ENCODE data around the gene SEMA6A. TPM values are rescaled to one million over a fixed set of nuclear protein-coding genes. Genes with fewer than 3 reads are reported as not detected.
A peak's percentile ranks its signal among the peaks of the same experiment; 100 is the strongest.

The SEMA6A gene
- total and polyA plus RNA-seq, 10 donors, result 0.88 to 78.6 (median 30.4) TPM

DNA sequence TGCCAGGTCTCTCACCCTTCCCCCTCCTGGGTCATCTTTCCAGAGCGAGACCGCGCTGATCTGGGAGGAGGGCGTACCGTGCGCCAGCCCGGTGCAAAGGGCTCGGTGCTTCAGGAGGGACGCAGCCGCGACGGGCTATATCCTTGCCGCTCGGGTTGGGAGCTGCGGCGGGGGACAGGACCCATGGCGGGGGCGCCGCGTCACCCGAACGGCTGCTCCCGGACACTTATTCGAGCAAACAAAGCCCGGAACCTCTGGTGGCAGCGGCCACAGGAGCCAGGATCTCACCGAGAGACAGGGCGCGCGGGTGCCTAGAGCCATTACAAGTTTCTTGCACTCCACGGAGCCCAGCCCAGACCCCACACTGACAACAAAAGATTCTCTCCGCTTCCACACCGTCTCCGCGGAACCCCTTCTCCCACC, 1.3 kb downstream of the SEMA6A start:
- H3K36me3 ChIP-seq, result no peaks in the 10 kb centered on the region
- intact Hi-C loops (cut with DNase I; ENCODE audit: low total_unique reads), result no loop called here
- TF ChIP-seq POLR2AphosphoS5 (IDR thresholded peaks at IDR 0.05), result no peak
- TF ChIP-seq, protein P1, sequence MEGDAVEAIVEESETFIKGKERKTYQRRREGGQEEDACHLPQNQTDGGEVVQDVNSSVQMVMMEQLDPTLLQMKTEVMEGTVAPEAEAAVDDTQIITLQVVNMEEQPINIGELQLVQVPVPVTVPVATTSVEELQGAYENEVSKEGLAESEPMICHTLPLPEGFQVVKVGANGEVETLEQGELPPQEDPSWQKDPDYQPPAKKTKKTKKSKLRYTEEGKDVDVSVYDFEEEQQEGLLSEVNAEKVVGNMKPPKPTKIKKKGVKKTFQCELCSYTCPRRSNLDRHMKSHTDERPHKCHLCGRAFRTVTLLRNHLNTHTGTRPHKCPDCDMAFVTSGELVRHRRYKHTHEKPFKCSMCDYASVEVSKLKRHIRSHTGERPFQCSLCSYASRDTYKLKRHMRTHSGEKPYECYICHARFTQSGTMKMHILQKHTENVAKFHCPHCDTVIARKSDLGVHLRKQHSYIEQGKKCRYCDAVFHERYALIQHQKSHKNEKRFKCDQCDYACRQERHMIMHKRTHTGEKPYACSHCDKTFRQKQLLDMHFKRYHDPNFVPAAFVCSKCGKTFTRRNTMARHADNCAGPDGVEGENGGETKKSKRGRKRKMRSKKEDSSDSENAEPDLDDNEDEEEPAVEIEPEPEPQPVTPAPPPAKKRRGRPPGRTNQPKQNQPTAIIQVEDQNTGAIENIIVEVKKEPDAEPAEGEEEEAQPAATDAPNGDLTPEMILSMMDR (IDR thresholded peaks at IDR 0.05 in 8 of 11, conservative IDR thresholded peaks at IDR 0.05 in 3 of 11), result no peak
- TF ChIP-seq POLR2A (IDR thresholded peaks at IDR 0.05), result no peak
- no peaks in the 10 kb centered on the region for H3K9me3 ChIP-seq
- DNase-seq, result peak; percentile 78
- peak overlapping the region; percentile 52 to 84 (median 60) for H3K4me3 ChIP-seq
- 1 to 3% (median 2%) methylated on average over 13 to 35 of the region's 35 CpGs for WGBS, 5 donors
- peaks cover 16 to 60% (median 46%) of the 10 kb centered on the region in 6 donors for H3K4me1 ChIP-seq
- peak overlapping the region; percentile 39 to 87 (median 80) for H3K27ac ChIP-seq
- H3K27me3 ChIP-seq (replicated peaks in 1 of 7), result peaks cover 4 to 93% (median 40%) of the 10 kb centered on the region in 7 donors

- peak; percentile 82 for DNase-seq
- H3K36me3 ChIP-seq, result no peaks in the 10 kb centered on the region
- H3K27ac ChIP-seq, result peak overlapping the region; percentile 39 to 87 (median 80)
- peaks cover 16 to 60% (median 46%) of the 10 kb centered on the region in 6 donors for H3K4me1 ChIP-seq
- H3K9me3 ChIP-seq, result no peaks in the 10 kb centered on the region
- H3K4me3 ChIP-seq, result peak overlapping the region; percentile 52 to 84 (median 60)
- 3 to 9% (median 6%) methylated on average over 38 to 54 of the region's 54 CpGs for WGBS, 5 donors
- intact Hi-C loops (cut with DNase I; ENCODE audit: low total_unique reads), result no loop called here
- H3K27me3 ChIP-seq (replicated peaks in 1 of 7), result peaks cover 4 to 86% (median 40%) of the 10 kb centered on the region in 7 donors
- no peak for TF ChIP-seq POLR2A (IDR thresholded peaks at IDR 0.05)
- peak; percentile 53 to 75 (median 74) for TF ChIP-seq POLR2AphosphoS5 (IDR thresholded peaks at IDR 0.05)
These were observed 2.0 kb downstream of the SEMA6A start for GRCh38 chr5:116572350-116573278.

DNA sequence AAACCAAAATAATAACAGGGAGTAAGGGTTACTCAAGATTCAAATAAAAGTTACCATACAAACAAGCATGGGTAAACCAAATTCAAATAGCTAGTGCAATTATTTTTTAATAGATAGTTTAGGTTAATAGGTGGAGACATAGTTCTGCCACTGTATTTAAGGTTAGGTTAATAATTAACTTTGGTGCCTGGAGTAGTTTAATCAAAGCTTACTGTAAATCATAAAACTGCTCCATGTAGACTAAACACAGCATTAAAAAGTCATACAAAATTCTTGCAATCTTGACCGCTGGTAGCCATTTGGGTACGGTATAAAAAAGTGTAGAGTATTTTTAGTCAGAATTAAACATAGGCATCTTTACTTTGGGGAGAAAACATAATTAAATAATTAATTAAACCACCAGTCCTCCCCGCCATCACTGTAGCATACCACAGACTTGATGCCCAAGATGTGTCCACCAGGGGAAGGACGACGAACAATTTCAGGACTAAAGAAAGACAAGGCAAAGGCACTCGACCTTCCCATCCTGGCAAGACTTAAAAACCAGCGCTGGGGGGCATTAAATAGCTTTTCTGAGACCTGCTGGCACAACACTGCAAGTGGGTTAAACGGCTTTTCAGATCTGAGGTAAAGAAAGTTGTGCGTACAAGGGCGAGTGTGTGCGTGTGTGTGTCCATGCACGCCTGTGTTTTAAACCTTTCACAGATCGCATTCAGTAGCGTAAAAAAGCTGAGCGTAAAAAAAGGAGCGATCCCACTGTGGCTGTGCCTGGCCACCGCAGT, 2.9 kb downstream of the SEMA6A start:
- H3K27me3 ChIP-seq (replicated peaks in 1 of 7), result peaks cover 4 to 77% (median 40%) of the 10 kb centered on the region in 7 donors
- H3K4me1 ChIP-seq, result peaks cover 16 to 56% (median 46%) of the 10 kb centered on the region in 6 donors
- DNase-seq, result no peak
- peak overlapping the region in 6 of 8 donors; percentile 66 to 87 (median 82) for H3K27ac ChIP-seq
- H3K4me3 ChIP-seq, result peak overlapping the region; percentile 52 to 84 (median 60)
- intact Hi-C loops (cut with DNase I; ENCODE audit: low total_unique reads), result no loop called here
- WGBS, 5 donors, result 33 to 54% (median 46%) methylated on average over 17 of the region's 17 CpGs
- TF ChIP-seq POLR2A (IDR thresholded peaks at IDR 0.05), result no peak
- TF ChIP-seq POLR2AphosphoS5 (IDR thresholded peaks at IDR 0.05), result no peak
- TF ChIP-seq, protein P1 (IDR thresholded peaks at IDR 0.05 in 8 of 11, conservative IDR thresholded peaks at IDR 0.05 in 3 of 11), result no peak
- no peaks in the 10 kb centered on the region for H3K9me3 ChIP-seq
- no peaks in the 10 kb centered on the region for H3K36me3 ChIP-seq

DNA sequence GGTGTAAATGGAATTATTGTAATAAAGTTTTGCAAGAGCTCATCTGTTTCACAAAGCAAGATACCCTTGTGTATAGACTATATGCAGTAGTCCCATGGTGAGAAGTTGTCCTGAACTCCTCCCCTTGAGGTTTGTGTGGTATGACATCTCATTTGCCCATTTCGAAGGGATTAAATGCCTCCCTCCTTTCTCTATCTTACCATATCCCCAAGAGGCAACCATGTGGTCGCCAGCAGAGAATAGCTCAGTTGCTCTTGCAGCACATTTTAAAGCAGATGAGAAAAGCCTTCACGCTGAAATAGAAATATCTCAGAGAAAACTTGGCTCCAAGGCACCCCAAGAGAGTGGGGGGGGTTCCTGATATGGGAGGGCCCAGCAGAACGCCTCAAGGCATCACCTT, 4.6 kb downstream of the SEMA6A start:
- no peaks in the 10 kb centered on the region for H3K36me3 ChIP-seq
- H3K4me1 ChIP-seq, result peaks cover 5 to 56% (median 30%) of the 10 kb centered on the region in 6 donors
- H3K27ac ChIP-seq, result no peak overlapping the region
- intact Hi-C loops (cut with DNase I; ENCODE audit: low total_unique reads), result no loop called here
- H3K27me3 ChIP-seq (replicated peaks in 1 of 7), result peaks cover 4 to 60% (median 31%) of the 10 kb centered on the region in 7 donors
- H3K4me3 ChIP-seq, result no peak overlapping the region
- H3K9me3 ChIP-seq, result no peaks in the 10 kb centered on the region
- TF ChIP-seq, protein P1 (IDR thresholded peaks at IDR 0.05 in 8 of 11, conservative IDR thresholded peaks at IDR 0.05 in 3 of 11), result no peak
- no peak for TF ChIP-seq POLR2AphosphoS5 (IDR thresholded peaks at IDR 0.05)
- no peak for TF ChIP-seq POLR2A (IDR thresholded peaks at IDR 0.05)
- no peak for DNase-seq
- 56 to 61% (median 60%) methylated on average over 4 of the region's 4 CpGs for WGBS, 5 donors
